ACC112 (cell line): ENCODE results near the gene ITPR1.
A peak's percentile ranks its signal among the peaks of the same experiment; 100 is the strongest.
"Not testable (repeated sequence)": the region's sequence is repeated elsewhere in the genome, so short reads cannot be mapped to it uniquely, and the experiment has no call there.

ENCODE experiments used
- H2AFZ ChIP-seq: fragments of 200-600 bp; sonication (generic); one replicate; pipeline ENCODE4 v1.6.0; 2017; ENCODE audit warnings: antibody characterized with exemption, low read length; ENCODE audit not compliant: unreplicated experiment
- H3K27ac ChIP-seq: fragments of 200-600 bp; sonication (generic); 2 replicates; pipeline ENCODE4 v1.5.1; 2014; ENCODE audit warnings: low read depth, mild to moderate bottlenecking, antibody characterized with exemption, low read length, moderate library complexity
- H3K27me3 ChIP-seq: fragments of 200-600 bp; sonication (generic); 2 replicates; pipeline ENCODE4 v1.6.1; 2014; ENCODE audit warnings: mild to moderate bottlenecking, antibody characterized with exemption, low read length, moderate library complexity, mixed read lengths; ENCODE audit not compliant: insufficient read depth
- H3K36me3 ChIP-seq: fragments of 200-600 bp; sonication (generic); 2 replicates; pipeline ENCODE4 v1.6.1; 2016; ENCODE audit warnings: mild to moderate bottlenecking, antibody characterized with exemption, low read length, moderate library complexity, mixed read lengths; ENCODE audit not compliant: insufficient read depth
- H3K4me1 ChIP-seq: fragments of 200-600 bp; sonication (generic); one replicate; pipeline ENCODE4 v1.6.1; 2016; ENCODE audit warnings: low read length, mixed read lengths; ENCODE audit not compliant: insufficient read depth, unreplicated experiment, control insufficient read depth
- H3K4me3 ChIP-seq: fragments of 200-600 bp; sonication (generic); 2 replicates; pipeline ENCODE4 v1.5.1; 2014; ENCODE audit warnings: mild to moderate bottlenecking, low read depth, low read length
- H3K79me2 ChIP-seq: fragments of 200-600 bp; sonication (generic); one replicate; pipeline ENCODE4 v1.6.0; 2016; ENCODE audit warnings: low read length; ENCODE audit not compliant: control insufficient read depth, unreplicated experiment, insufficient read depth

Gene ITPR1

DNA sequence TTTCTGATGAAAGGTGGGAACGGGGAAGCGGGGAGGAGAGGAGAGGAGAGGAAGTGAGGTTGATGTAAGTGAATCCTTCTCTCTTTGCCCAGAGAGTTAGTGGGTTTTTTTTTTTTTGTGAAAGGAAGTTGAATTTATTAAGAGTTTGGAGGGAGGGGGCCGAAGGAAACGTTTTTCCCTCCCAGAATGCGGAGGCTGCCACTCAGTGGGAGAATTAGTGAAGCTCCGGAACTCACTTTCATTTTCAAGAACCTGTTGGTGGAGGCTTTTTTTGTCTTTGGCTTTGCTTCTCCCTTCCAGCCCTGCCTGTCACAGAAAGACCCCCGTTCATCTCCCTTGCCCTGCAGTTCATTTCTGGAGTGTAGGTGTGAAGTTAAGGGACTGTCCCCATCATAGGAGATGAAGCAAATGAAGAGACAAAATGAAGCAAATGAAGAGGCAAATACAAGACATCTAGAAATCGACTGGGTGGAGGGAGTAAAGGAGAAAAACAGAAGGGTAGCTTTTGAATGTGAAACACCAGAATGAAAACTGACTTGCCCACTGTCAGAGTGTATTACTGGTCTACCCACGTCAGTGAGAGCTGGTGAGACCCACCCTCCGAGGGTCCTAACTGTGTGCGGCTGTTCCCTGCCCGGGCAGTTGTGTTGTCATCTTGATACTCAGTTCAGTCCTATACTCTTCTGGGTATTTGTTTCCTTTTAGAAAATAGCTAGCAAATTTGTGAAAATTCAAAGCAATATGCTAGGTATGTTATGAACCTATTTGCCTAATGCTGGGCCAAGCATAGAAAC is 91.5 kb downstream of the ITPR1 start:
- peak overlapping the region; percentile 77 for H3K4me3 ChIP-seq

DNA sequence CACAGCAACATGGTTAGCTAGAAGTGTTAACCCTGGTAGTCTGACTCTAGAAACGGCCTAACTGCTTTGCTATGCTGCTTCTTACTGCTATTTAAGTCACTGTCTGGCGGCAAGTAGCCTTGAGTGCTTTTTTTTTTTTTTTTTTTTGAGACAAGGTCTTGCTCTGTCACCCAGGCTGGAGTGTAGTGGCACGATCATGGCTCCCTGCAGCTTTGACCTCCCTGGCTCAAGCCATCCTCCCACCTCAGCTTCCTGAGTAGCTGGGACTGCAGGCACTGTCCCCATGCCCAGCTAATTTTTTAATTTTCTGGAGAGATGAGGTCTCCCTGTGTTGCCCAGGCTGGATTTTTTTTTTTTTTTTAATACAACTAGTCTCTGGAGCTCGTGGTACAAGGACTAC is 93.2 kb downstream of the ITPR1 start:
- no peak overlapping the region for H2AFZ ChIP-seq
- H3K36me3 ChIP-seq, result no peaks in the 10 kb centered on the region
- no peaks in the 10 kb centered on the region for H3K27me3 ChIP-seq
- H3K27ac ChIP-seq, result no peak overlapping the region
- H3K4me3 ChIP-seq, result no peak overlapping the region
- H3K4me1 ChIP-seq, result peaks cover 39% of the 10 kb centered on the region
- H3K79me2 ChIP-seq, result no peaks in the 10 kb centered on the region

More for the DNA sequence above, 91.5 kb downstream of the ITPR1 start:
- Histone ChIP-seq H3K4me1 (peaks cover 39% of the 10 kb centered on the region), H3K36me3 (no peaks in the 10 kb centered on the region), H3K79me2 (no peaks in the 10 kb centered on the region), H2AFZ (peak overlapping the region; percentile 73), H3K27me3 (no peaks in the 10 kb centered on the region), H3K27ac (peak overlapping the region; percentile 55)

DNA sequence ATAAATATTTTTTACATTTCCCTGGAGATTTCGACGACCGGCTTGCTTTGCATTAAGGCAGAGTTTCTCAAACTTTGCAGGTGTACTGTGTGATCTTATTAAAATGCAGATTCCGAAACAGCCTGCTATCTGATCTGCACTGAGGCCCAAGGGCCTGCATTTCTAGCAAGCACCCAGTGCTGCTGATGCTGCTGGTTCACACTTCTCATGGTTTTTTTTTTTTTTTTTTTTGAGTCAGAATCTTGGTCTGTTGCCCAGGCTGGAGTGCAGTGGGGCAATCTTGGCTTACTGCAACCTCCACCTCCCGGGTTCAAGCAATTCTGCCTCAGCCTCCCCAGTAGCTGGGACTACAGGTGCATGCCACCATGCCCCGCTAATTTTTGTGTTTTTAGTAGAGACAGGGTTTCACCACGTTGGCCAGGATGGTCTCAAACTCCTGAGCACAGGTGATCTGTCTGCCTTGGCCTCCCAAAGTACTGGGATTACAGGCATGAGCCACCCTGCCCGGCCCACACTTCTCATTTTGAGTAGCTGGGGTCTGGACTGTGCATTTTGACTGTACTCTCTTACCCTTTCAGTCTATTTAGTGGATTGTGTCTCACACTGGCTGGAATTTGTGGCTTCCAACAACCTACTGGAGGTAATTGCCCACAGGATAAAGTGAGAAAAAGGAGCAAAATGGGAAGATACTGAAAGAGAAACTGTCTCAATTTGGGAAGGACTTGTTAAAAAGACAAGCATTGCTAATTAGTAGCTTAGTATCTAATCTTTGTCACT is 94.1 kb downstream of the ITPR1 start:
- Histone ChIP-seq H2AFZ (no peak overlapping the region), H3K79me2 (no peaks in the 10 kb centered on the region), H3K27ac (no peak overlapping the region), H3K4me3 (no peak overlapping the region), H3K4me1 (peaks cover 35% of the 10 kb centered on the region), H3K27me3 (no peaks in the 10 kb centered on the region), H3K36me3 (no peaks in the 10 kb centered on the region)

DNA sequence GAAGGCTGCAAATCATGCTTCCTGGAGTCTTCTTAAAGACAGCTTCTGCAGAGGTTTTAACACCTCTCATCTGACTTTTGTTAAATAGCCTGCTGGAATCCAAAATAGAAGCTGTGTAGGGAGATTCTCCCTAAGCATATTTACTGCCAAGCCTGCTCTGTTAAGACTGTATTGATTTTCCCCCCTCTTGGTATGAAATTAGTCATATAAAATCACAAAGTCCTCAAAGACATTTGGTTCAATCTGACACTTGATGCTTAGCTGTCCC is 94.6 kb downstream of the ITPR1 start:
- H3K4me3 ChIP-seq, result no peak overlapping the region
- H3K79me2 ChIP-seq, result no peaks in the 10 kb centered on the region
- H3K36me3 ChIP-seq, result no peaks in the 10 kb centered on the region
- no peak overlapping the region for H2AFZ ChIP-seq
- H3K27ac ChIP-seq, result no peak overlapping the region
- peaks cover 30% of the 10 kb centered on the region for H3K4me1 ChIP-seq
- H3K27me3 ChIP-seq, result no peaks in the 10 kb centered on the region

DNA sequence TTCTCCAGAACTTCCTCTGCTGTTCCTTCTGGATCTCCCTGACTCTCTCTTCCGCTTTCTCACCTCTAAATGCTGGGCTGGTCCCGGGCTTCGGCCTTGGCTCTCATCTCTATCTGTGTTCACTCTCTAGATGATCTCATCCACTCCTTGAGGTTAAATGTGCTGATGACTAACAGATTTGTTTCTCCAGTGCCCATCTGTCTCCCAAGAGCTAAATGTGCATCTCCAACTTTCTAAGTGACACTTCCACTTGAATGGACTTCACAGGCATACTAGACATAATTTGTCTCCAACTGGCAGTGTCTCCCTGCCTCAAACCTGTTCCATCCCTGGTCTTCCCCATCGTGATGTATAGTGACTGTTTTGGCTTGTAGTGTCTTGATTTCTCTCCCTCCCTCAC is 95.3 kb downstream of the ITPR1 start:
- no peaks in the 10 kb centered on the region for H3K36me3 ChIP-seq
- no peak overlapping the region for H2AFZ ChIP-seq
- H3K79me2 ChIP-seq, result no peaks in the 10 kb centered on the region
- H3K27ac ChIP-seq, result no peak overlapping the region
- no peaks in the 10 kb centered on the region for H3K27me3 ChIP-seq
- no peak overlapping the region for H3K4me3 ChIP-seq
- peaks cover 23% of the 10 kb centered on the region for H3K4me1 ChIP-seq

DNA sequence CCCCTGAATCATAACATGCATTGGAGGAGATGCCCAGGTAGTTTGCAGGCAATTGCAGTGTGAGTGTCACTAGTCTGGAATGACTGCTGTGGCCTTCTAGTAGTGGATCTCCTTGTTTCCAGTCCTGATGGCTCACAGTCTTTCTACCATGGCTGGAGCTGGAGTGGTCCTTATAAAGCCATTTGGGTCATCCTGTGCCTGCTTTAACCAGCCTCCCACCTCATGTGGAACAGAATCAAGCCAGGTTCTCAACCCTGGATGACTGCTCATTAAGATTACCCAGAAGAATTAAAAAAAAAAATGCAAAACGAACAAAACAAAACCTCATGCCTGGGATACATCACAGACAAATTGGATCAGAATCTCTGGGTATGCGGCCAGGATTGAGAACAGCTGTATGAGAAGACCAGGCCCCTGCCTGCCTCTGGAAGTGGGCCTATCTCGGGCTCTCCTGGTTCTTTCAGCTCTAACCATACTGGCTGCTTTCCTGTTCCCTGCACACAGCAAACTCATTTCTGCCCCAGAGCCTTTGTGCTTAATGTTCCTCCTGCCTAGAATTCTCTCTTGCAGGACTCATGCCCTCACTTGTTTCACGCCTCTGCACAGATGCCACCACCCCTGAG is 96.4 kb downstream of the ITPR1 start:
- no peaks in the 10 kb centered on the region for H3K27me3 ChIP-seq
- H3K79me2 ChIP-seq, result no peaks in the 10 kb centered on the region
- H3K4me3 ChIP-seq, result no peak overlapping the region
- no peaks in the 10 kb centered on the region for H3K36me3 ChIP-seq
- no peak overlapping the region for H2AFZ ChIP-seq
- H3K4me1 ChIP-seq, result peaks cover 14% of the 10 kb centered on the region
- H3K27ac ChIP-seq, result no peak overlapping the region

DNA sequence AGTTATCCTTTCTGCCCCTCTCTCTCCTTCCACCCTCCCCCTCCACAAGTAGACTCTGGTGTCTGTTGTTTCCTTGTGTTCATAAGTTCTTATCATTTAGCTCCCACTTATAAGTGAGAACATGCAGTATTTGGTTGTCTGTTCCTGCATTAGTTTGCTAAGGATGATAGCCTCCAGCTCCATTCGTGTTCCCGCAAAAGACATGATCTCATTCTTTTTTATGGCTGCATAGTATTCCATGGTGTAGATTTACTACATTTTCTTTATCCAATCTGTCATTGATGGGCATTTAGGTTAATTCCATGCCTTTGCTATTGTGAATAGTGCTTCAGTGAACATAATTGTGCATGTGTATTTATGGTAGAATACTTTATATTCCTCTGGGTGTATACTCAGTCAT is 97.7 kb downstream of the ITPR1 start:
- not testable (repeated sequence) for H3K27me3 ChIP-seq, H3K79me2 ChIP-seq, H3K27ac ChIP-seq, H3K36me3 ChIP-seq, H2AFZ ChIP-seq, H3K4me3 ChIP-seq
- H3K4me1 ChIP-seq, result peaks cover 11% of the 10 kb centered on the region

DNA sequence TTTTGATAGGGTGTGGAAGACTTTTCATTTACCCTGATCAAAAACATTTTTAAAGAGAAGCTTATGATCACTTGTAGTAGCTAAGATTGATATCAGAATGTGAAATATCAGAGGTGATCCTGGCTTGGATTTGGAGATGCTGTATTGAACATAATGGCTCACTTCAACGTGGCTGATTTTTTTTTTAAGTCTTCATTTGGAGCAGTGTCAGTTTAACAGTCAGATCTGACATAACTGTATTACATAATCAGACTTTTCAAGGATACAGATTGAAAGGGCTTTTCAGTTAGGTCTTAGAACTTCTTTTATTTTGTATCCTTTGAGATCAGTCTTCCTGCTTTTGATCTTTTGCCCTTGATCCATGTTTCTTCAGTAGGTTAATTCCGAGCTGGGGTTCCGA is 98.5 kb downstream of the ITPR1 start:
- Histone ChIP-seq H3K79me2 (no peaks in the 10 kb centered on the region), H3K36me3 (no peaks in the 10 kb centered on the region), H3K4me3 (no peak overlapping the region), H3K27me3 (no peaks in the 10 kb centered on the region), H2AFZ (no peak overlapping the region), H3K27ac (no peak overlapping the region), H3K4me1 (peaks cover 11% of the 10 kb centered on the region)

DNA sequence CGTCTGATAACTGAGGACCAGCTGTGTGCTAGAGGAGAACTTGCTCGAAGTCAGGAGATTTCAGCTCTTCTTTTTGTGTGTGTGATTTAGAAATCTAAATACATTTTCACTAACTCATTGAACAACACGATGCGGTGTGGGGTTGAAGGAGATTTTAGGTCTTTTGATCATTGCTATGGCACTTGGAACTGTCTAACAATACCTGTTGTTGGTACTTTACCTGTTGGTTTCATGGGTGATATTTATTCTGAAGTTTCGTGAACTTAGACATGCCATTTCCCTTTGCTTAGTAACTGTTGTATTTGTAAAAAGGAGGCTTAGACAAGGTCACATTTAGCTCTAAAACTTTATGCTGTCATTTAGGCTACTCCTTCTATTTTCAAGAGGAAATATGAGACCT is 99.9 kb downstream of the ITPR1 start:
- Histone ChIP-seq H3K4me1 (peaks cover 9% of the 10 kb centered on the region), H3K27ac (no peak overlapping the region), H3K79me2 (no peaks in the 10 kb centered on the region)

GRCh38 chr3:4595710-4596113 is 102.6 kb downstream of the ITPR1 start:
- Histone ChIP-seq H3K4me3 (no peak overlapping the region), H3K27ac (no peak overlapping the region), H3K36me3 (no peaks in the 10 kb centered on the region), H2AFZ (no peak overlapping the region), H3K4me1 (no peaks in the 10 kb centered on the region), H3K79me2 (no peaks in the 10 kb centered on the region), H3K27me3 (no peaks in the 10 kb centered on the region)

More for the DNA sequence above, 99.9 kb downstream of the ITPR1 start:
- Histone ChIP-seq H3K36me3 (no peaks in the 10 kb centered on the region), H3K4me3 (no peak overlapping the region), H2AFZ (no peak overlapping the region), H3K27me3 (no peaks in the 10 kb centered on the region)

DNA sequence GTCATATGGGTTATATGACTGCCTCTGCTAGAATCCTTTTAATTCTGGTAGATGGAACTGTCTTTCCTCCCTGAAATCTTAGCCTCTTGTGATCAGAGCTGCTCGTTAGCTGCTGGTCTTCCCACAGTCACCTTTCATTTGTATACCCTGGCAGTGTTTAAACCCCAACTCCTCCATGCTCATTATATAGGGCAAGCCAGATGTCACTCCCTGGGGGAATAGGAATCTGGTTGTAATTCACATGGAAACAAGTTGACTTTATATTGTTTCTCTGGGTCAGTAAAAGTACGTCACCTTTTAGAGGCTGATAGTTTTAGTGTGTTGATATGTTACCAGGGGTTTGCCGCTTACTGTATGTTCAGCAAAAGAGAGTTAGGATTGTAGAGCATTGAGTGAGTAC is 103.5 kb downstream of the ITPR1 start:
- no peaks in the 10 kb centered on the region for H3K27me3 ChIP-seq
- no peaks in the 10 kb centered on the region for H3K4me1 ChIP-seq
- no peak overlapping the region for H2AFZ ChIP-seq
- no peak overlapping the region for H3K27ac ChIP-seq
- no peak overlapping the region for H3K4me3 ChIP-seq
- H3K79me2 ChIP-seq, result no peaks in the 10 kb centered on the region
- no peaks in the 10 kb centered on the region for H3K36me3 ChIP-seq
